Activated CD8-positive, alpha-beta memory T cell treated with anti-CD3 and anti-CD28 coated beads, Interleukin-2, amount 10 ng/mL, durations not matched to agents 7 days and 5 days (primary cell): ENCODE measurements around the gene GGTLC2. TPM values are rescaled to one million over a fixed set of nuclear protein-coding genes. Genes with fewer than 3 reads are reported as not detected.

Experiments
- ATAC-seq: fragments of 150-1000 bp; cut with Tn5 transposase; one replicate; pipeline ENCODE4 v1.10.0; 2021; ENCODE audit warnings: moderate library complexity
- CTCF ChIA-PET: fragments of 350-600 bp; sonication (Branson Sonifier 250); formaldehyde crosslinking; loops from one replicate; lab custom pipeline; 2021; ENCODE audit warnings: antibody characterized with exemption; lab: Charles Lee
- DNase-seq: peaks from one replicate; pipeline ENCODE4 v3.0.0-alpha.2; 2020
- H3K27ac Mint-ChIP-seq: one replicate; pipeline ENCODE4 v1.8.0; 2021; ENCODE audit warnings: mild to moderate bottlenecking, mixed read lengths
- H3K27me3 Mint-ChIP-seq: one replicate; pipeline ENCODE4 v1.8.0; 2021; ENCODE audit warnings: mixed read lengths
- H3K36me3 Mint-ChIP-seq: one replicate; pipeline ENCODE4 v1.8.0; 2021; ENCODE audit warnings: mild to moderate bottlenecking, mixed read lengths
- H3K4me1 Mint-ChIP-seq: one replicate; pipeline ENCODE4 v1.8.0; 2021; ENCODE audit warnings: mixed read lengths
- H3K4me3 Mint-ChIP-seq: one replicate; pipeline ENCODE4 v1.8.0; 2021; ENCODE audit warnings: mild to moderate bottlenecking, moderate library complexity, mixed read lengths
- H3K9me3 Mint-ChIP-seq: one replicate; pipeline ENCODE4 v1.8.0; 2022; ENCODE audit warnings: low read depth, mixed read lengths
- total RNA-seq, 2 experiments: library from RNA; stranded (reverse); gene quantifications; one replicate each; pipeline ENCODE4 v1.2.3, GENCODE V29; 2021

Gene GGTLC2
- total RNA-seq, 2 experiments from 2014 or later = not detected

GRCh38 chr22:22692707-22693530 lies 48.5 kb downstream of the GGTLC2 start:
- peak; percentile 60 for ATAC-seq
- H3K27ac Mint-ChIP-seq = no peak overlapping the region
- DNase-seq = peak; percentile 64
- H3K4me1 Mint-ChIP-seq = no peaks in the 10 kb centered on the region
- CTCF ChIA-PET = interaction anchor here (0.7 to 2.2 kb wide), 3 partner anchors 8 to 66 kb away, joined by 3 to 6 read pairs (median 3); no protein-coding TSS in a partner anchor
- H3K9me3 Mint-ChIP-seq = no peaks in the 10 kb centered on the region
- no peaks in the 10 kb centered on the region for H3K27me3 Mint-ChIP-seq
- no peak overlapping the region for H3K4me3 Mint-ChIP-seq
- no peaks in the 10 kb centered on the region for H3K36me3 Mint-ChIP-seq

GRCh38 chr22:22693531-22693884 lies 49.1 kb downstream of the GGTLC2 start:
- Mint-ChIP-seq H3K36me3 (no peaks in the 10 kb centered on the region), H3K4me3 (no peak overlapping the region)

GRCh38 chr22:22694106-22694505 lies 49.7 kb downstream of the GGTLC2 start:
- Mint-ChIP-seq H3K4me3 (no peak overlapping the region), H3K4me1 (no peaks in the 10 kb centered on the region), H3K27ac (no peak overlapping the region), H3K27me3 (peaks cover 4% of the 10 kb centered on the region), H3K36me3 (no peaks in the 10 kb centered on the region), H3K9me3 (no peaks in the 10 kb centered on the region)
- CTCF ChIA-PET = interaction anchor here (1.1 to 2.2 kb wide), 2 partner anchors 9 to 20 kb away, joined by 3 to 6 read pairs; no protein-coding TSS in a partner anchor
- DNase-seq (no peak), ATAC-seq (no peak)

More at GRCh38 chr22:22693531-22693884, 49.1 kb downstream of the GGTLC2 start:
- Mint-ChIP-seq H3K4me1 (no peaks in the 10 kb centered on the region), H3K9me3 (no peaks in the 10 kb centered on the region), H3K27ac (no peak overlapping the region), H3K27me3 (no peaks in the 10 kb centered on the region)
- DNase-seq (no peak), ATAC-seq (no peak)
- CTCF ChIA-PET = interaction anchor here (0.7 to 2.2 kb wide), 3 partner anchors 9 to 67 kb away, joined by 3 to 6 read pairs (median 3); no protein-coding TSS in a partner anchor

- DNase-seq = no peak
- H3K9me3 Mint-ChIP-seq = no peaks in the 10 kb centered on the region
- H3K4me3 Mint-ChIP-seq = no peak overlapping the region
- H3K4me1 Mint-ChIP-seq = no peaks in the 10 kb centered on the region
- no peak for ATAC-seq
- H3K27ac Mint-ChIP-seq = no peak overlapping the region
- H3K36me3 Mint-ChIP-seq = no peaks in the 10 kb centered on the region
- CTCF ChIA-PET = interaction anchor here (1.3 kb wide), 1 partner anchor 10 kb away, joined by 3 read pairs; no protein-coding TSS in a partner anchor
- H3K27me3 Mint-ChIP-seq = peaks cover 4% of the 10 kb centered on the region
These were observed 51.7 kb downstream of the GGTLC2 start for GRCh38 chr22:22696104-22696503.

Other genes starting within 250 kb of the GGTLC2 start
- gene ZNF280B, start 135.9 kb upstream of the GGTLC2 start, total RNA-seq = 1 to 10 TPM; 2.4 to 2.7 TPM
- gene ZNF280A, start 124.3 kb upstream of the GGTLC2 start, total RNA-seq = not detected
- gene PRAME, start 85.3 kb upstream of the GGTLC2 start, total RNA-seq = not detected
- not detected for gene IGLL5, start 243.2 kb downstream of the GGTLC2 start, total RNA-seq